ENCODE results near the gene SIRPG. TPM values are rescaled to one million over a fixed set of nuclear protein-coding genes. Genes with fewer than 3 reads are reported as not detected.
A peak's percentile ranks its signal among the peaks of the same experiment; 100 is the strongest.

Gene SIRPG
- total RNA-seq, 2 experiments from 2014 or later, result 28.0 to 28.3 TPM

- Mint-ChIP-seq H3K9me3 (peaks cover 2% of the 10 kb centered on the region), H3K36me3 (ENCODE audit: low read depth) (peaks cover 49% of the 10 kb centered on the region), H3K27me3 (no peaks in the 10 kb centered on the region), H3K27ac (peak overlapping the region; percentile 95), H3K4me3 (peak overlapping the region; percentile 94), H3K4me1 (ENCODE audit: low read depth) (peaks cover 91% of the 10 kb centered on the region)
- Histone ChIP-seq H3K36me3 (ENCODE audit: insufficient read depth, low read length) (peaks cover 8% of the 10 kb centered on the region), H3K9me3 (ENCODE audit: control insufficient read depth in 1 of 2, insufficient read depth in 1 of 2, low read length in 2 of 2) (peaks cover 5% of the 10 kb centered on the region in 2 experiments), H3K4me3 (ENCODE audit: low read length) (peak overlapping the region; percentile 69), H3K27me3 (ENCODE audit: control insufficient read depth in 1 of 2, insufficient read depth in 2 of 2, low read length in 2 of 2) (no peaks in the 10 kb centered on the region), H3K27ac (ENCODE audit: low read depth in 1 of 2, low read length in 2 of 2) (peak overlapping the region; percentile 76 to 77), H3K4me1 (ENCODE audit: insufficient read depth, low read length) (peaks cover 63% of the 10 kb centered on the region)
- peak in 3 of 14 experiments; percentile 38 to 48 (median 47) for DNase-seq
- peak; percentile 38 for ATAC-seq (ENCODE audit: poor library complexity)
- ChIA-PET CTCF (interaction anchor here (1.2 kb wide), 1 partner anchor 77 kb away, joined by 4 read pairs; no protein-coding TSS in a partner anchor), POLR2A (interaction anchor here (1.4 to 2.6 kb wide), 3 partner anchors 9 to 75 kb away, joined by 4 to 12 read pairs (median 5); no protein-coding TSS in a partner anchor)
- intact Hi-C loops (cut with DNase I, micrococcal nuclease), result loop anchor here in 1 of 2 experiments (5.0 kb wide), 1 partner anchor 75 kb away; no protein-coding TSS in a partner anchor
- TF ChIP-seq CTCF (IDR thresholded peaks at IDR 0.05), result no peak
Observed at GRCh38 chr20:1656844-1657243, 735 bp downstream of the SIRPG start.

- Histone ChIP-seq H3K27me3 (ENCODE audit: control insufficient read depth in 1 of 2, insufficient read depth in 2 of 2, low read length in 2 of 2) (no peaks in the 10 kb centered on the region), H3K4me1 (ENCODE audit: insufficient read depth, low read length) (peaks cover 58% of the 10 kb centered on the region)
- peak; percentile 47 for ATAC-seq (ENCODE audit: poor library complexity)
Observed at GRCh38 chr20:1654996-1655395, 2.6 kb downstream of the SIRPG start.

GRCh38 chr20:1652960-1653359 is 4.6 kb downstream of the SIRPG start:
- H3K4me1 ChIP-seq (ENCODE audit: insufficient read depth, low read length), result peaks cover 51% of the 10 kb centered on the region
- Mint-ChIP-seq H3K4me1 (ENCODE audit: low read depth) (peaks cover 87% of the 10 kb centered on the region), H3K27me3 (no peaks in the 10 kb centered on the region), H3K27ac (peak overlapping the region; percentile 86), H3K4me3 (peak overlapping the region; percentile 81), H3K9me3 (peaks cover 4% of the 10 kb centered on the region), H3K36me3 (ENCODE audit: low read depth) (peaks cover 87% of the 10 kb centered on the region)
- CTCF ChIA-PET, result no interaction called here
- ATAC-seq (ENCODE audit: poor library complexity), result no peak
- no peak overlapping the region for H3K4me3 ChIP-seq (ENCODE audit: low read length)
- no peak for TF ChIP-seq CTCF (IDR thresholded peaks at IDR 0.05)
- peaks cover 23% of the 10 kb centered on the region for H3K36me3 ChIP-seq (ENCODE audit: insufficient read depth, low read length)
- POLR2A ChIA-PET, result interaction anchor here (3.3 kb wide), 1 partner anchor 12 kb away, joined by 19 read pairs; no protein-coding TSS in a partner anchor
- peaks cover 5% of the 10 kb centered on the region in 2 experiments for H3K9me3 ChIP-seq (ENCODE audit: control insufficient read depth in 1 of 2, insufficient read depth in 1 of 2, low read length in 2 of 2)
- peak overlapping the region in 1 of 2 donors; percentile 9 for H3K27ac ChIP-seq (ENCODE audit: low read depth in 1 of 2, low read length in 2 of 2)
- intact Hi-C loops (cut with DNase I, micrococcal nuclease), result no loop called here
- no peaks in the 10 kb centered on the region for H3K27me3 ChIP-seq (ENCODE audit: control insufficient read depth in 1 of 2, insufficient read depth in 2 of 2, low read length in 2 of 2)
- DNase-seq, result peak in 1 of 14 experiments; percentile 44

More at GRCh38 chr20:1654996-1655395, 2.6 kb downstream of the SIRPG start:
- H3K4me3 Mint-ChIP-seq, result peak overlapping the region; percentile 83
- Histone ChIP-seq H3K36me3 (ENCODE audit: insufficient read depth, low read length) (peaks cover 8% of the 10 kb centered on the region), H3K9me3 (ENCODE audit: control insufficient read depth in 1 of 2, insufficient read depth in 1 of 2, low read length in 2 of 2) (peaks cover 5% of the 10 kb centered on the region in 2 experiments), H3K4me3 (ENCODE audit: low read length) (peak overlapping the region; percentile 69), H3K27ac (ENCODE audit: low read depth in 1 of 2, low read length in 2 of 2) (peak overlapping the region; percentile 44 to 46)
- ChIA-PET POLR2A (interaction anchor here (0.6 to 2.6 kb wide), 4 partner anchors 11 to 57 kb away, joined by 3 to 12 read pairs (median 4); no protein-coding TSS in a partner anchor), CTCF (interaction anchor here (0.7 kb wide), 1 partner anchor 19 kb away, joined by 3 read pairs; no protein-coding TSS in a partner anchor)
- peaks cover 4% of the 10 kb centered on the region for H3K9me3 Mint-ChIP-seq
- peaks cover 91% of the 10 kb centered on the region for H3K4me1 Mint-ChIP-seq (ENCODE audit: low read depth)
- no peak for TF ChIP-seq CTCF (IDR thresholded peaks at IDR 0.05)
- peak in 3 of 14 experiments; percentile 72 to 78 (median 76) for DNase-seq
- intact Hi-C loops (cut with DNase I, micrococcal nuclease), result loop anchor here in 1 of 2 experiments (5.0 kb wide), 1 partner anchor 77 kb away; no protein-coding TSS in a partner anchor
- H3K36me3 Mint-ChIP-seq (ENCODE audit: low read depth), result peaks cover 67% of the 10 kb centered on the region
- no peaks in the 10 kb centered on the region for H3K27me3 Mint-ChIP-seq
- H3K27ac Mint-ChIP-seq, result peak overlapping the region; percentile 86

Data from CD4-positive, alpha-beta T cell (primary cell).